OCI-M2 (cell line): Measurements from ENCODE around the gene ITGB1BP2.
A peak's percentile ranks its signal among the peaks of the same experiment; 100 is the strongest.
"Not testable (repeated sequence)": the region's sequence is repeated elsewhere in the genome, so short reads cannot be mapped to it uniquely, and the experiment has no call there.

Source experiments
- DNase-seq: peaks from one replicate; lab custom pipeline; 2025; ENCODE audit not compliant: unreplicated experiment; lab: John Stamatoyannopoulos, UW

The ITGB1BP2 gene

GRCh38 chrX:71301195-71301924, at the start of gene ITGB1BP2:
ITGB1BP2 (plus strand) TSS chrX:71301750; CDS start chrX:71301807, 57 bp downstream.
- DNase-seq: no peak

GRCh38 chrX:71252221-71252620, 49.3 kb upstream of the ITGB1BP2 start:
- DNase-seq: no peak

GRCh38 chrX:71253253-71254091, 48.1 kb upstream of the ITGB1BP2 start:
- peak; percentile 27 for DNase-seq

- peak; percentile 31 for DNase-seq
Observed at GRCh38 chrX:71254092-71254963, 47.2 kb upstream of the ITGB1BP2 start, which contains the start of gene ZMYM3. ZMYM3 (minus strand) TSS chrX:71254140; CDS start chrX:71253255, 885 bp downstream.

- no peak for DNase-seq
Observed at GRCh38 chrX:71256051-71256450, 45.5 kb upstream of the ITGB1BP2 start.

GRCh38 chrX:71256856-71257255, 44.7 kb upstream of the ITGB1BP2 start:
- no peak for DNase-seq

- DNase-seq: not testable (repeated sequence)
Observed at GRCh38 chrX:71268624-71269023, 32.9 kb upstream of the ITGB1BP2 start.

GRCh38 chrX:71269801-71270395, 31.7 kb upstream of the ITGB1BP2 start:
- DNase-seq: no peak

- not testable (repeated sequence) for DNase-seq
Observed at GRCh38 chrX:71272313-71272712, 29.2 kb upstream of the ITGB1BP2 start.

- DNase-seq: not testable (repeated sequence)
Observed at GRCh38 chrX:71281300-71281699, 20.2 kb upstream of the ITGB1BP2 start.

GRCh38 chrX:71282514-71283402, 18.8 kb upstream of the ITGB1BP2 start:
- peak; percentile 85 for DNase-seq

- peak; percentile 85 for DNase-seq
Observed at GRCh38 chrX:71283403-71284143, 18.0 kb upstream of the ITGB1BP2 start, which contains the start of gene NONO. NONO (plus strand) TSS chrX:71283635; CDS start chrX:71290638, 7,003 bp downstream.

- DNase-seq: no peak
Observed at GRCh38 chrX:71285929-71286328, 15.6 kb upstream of the ITGB1BP2 start.

GRCh38 chrX:71291381-71291780, 10.2 kb upstream of the ITGB1BP2 start:
- no peak for DNase-seq

GRCh38 chrX:71292669-71293365, 8.7 kb upstream of the ITGB1BP2 start:
- no peak for DNase-seq

- DNase-seq: no peak
Observed at GRCh38 chrX:71296806-71297205, 4.7 kb upstream of the ITGB1BP2 start.

GRCh38 chrX:71298119-71298518, 3.4 kb upstream of the ITGB1BP2 start:
- DNase-seq: no peak

- DNase-seq: not testable (repeated sequence)
Observed at GRCh38 chrX:71300064-71300463, 1.5 kb upstream of the ITGB1BP2 start.
